H1 (cell line): Measurements from ENCODE around the gene NCK1. TPM values are rescaled to one million over a fixed set of nuclear protein-coding genes. Genes with fewer than 3 reads are reported as not detected.

Experiments used
- CTCF ChIA-PET: fragments of 300-600 bp; sonication (Branson Sonifier 250); formaldehyde crosslinking; loops from one replicate; lab custom pipeline; 2021; ENCODE audit not compliant: partially characterized antibody; lab: Charles Lee
- POLR2A ChIA-PET: fragments of 300-600 bp; sonication (Branson Sonifier 250); formaldehyde crosslinking; loops from one replicate; lab custom pipeline; 2021; ENCODE audit warnings: inconsistent platforms; ENCODE audit not compliant: partially characterized antibody; lab: Charles Lee
- DNase-seq, 2 experiments: peaks; one replicate each; pipeline versions ENCODE4 v3.0.0 to v3.0.0-alpha.2; 2010 to 2022; ENCODE audit warnings: low spot score in 2 of 2, low read depth in 1 of 2, mixed read lengths in 1 of 2
- FAIRE-seq: peaks from 2 replicates; lab custom pipeline; 2011; peaks lifted over from hg19 to GRCh38; lab: Jason Lieb, UNC
- H2AFZ ChIP-seq: 2 replicates; pipeline ENCODE4 v1.8.1; 2012; ENCODE audit warnings: low read length, inconsistent platforms
- H2AK5ac ChIP-seq: 2 replicates; pipeline ENCODE4 v1.6.1; 2013; ENCODE audit warnings: low read depth, low read length
- H2BK120ac ChIP-seq: replicated peaks from 2 replicates; pipeline ENCODE3; 2013; ENCODE audit warnings: low read depth, low read length, inconsistent platforms
- H2BK12ac ChIP-seq: 2 replicates; pipeline ENCODE4 v1.6.1; 2013; ENCODE audit warnings: low read depth, low read length
- H2BK15ac ChIP-seq: 2 replicates; pipeline ENCODE4 v1.6.1; 2013; ENCODE audit warnings: low read length
- H2BK20ac ChIP-seq: 2 replicates; pipeline ENCODE4 v1.6.1; 2013; ENCODE audit warnings: low read length
- H2BK5ac ChIP-seq: 2 replicates; pipeline ENCODE4 v1.6.1; 2013; ENCODE audit warnings: low read depth, low read length
- H3K14ac ChIP-seq: 2 replicates; pipeline ENCODE4 v1.6.1; 2013; ENCODE audit warnings: inconsistent platforms; ENCODE audit not compliant: insufficient read length
- H3K18ac ChIP-seq: 2 replicates; pipeline ENCODE4 v1.6.1; 2013; ENCODE audit warnings: low read length; ENCODE audit errors: extremely low read depth
- H3K23ac ChIP-seq: 2 replicates; pipeline ENCODE4 v1.6.1; 2013; ENCODE audit warnings: inconsistent platforms; ENCODE audit not compliant: insufficient read length
- H3K23me2 ChIP-seq: 2 replicates; pipeline ENCODE4 v1.6.1; 2013; ENCODE audit warnings: low read depth, low read length
- H3K27ac ChIP-seq: 2 replicates; pipeline ENCODE4 v1.6.1; 2011; ENCODE audit warnings: low read depth, low read length, inconsistent platforms
- H3K27me3 ChIP-seq, 4 experiments: replicated peaks in 1 of 4; 1 replicate in 1 of 4; 2 replicates in 3 of 4; pipeline versions ENCODE4 v1.6.1 to v1.8.1; 2011 to 2013; ENCODE audit warnings: low read length in 3 of 4, mild to moderate bottlenecking in 3 of 4, inconsistent platforms in 2 of 4, mixed read lengths in 2 of 4, moderate library complexity in 1 of 4; ENCODE audit not compliant: control insufficient read depth in 3 of 4, insufficient read depth in 3 of 4; ENCODE audit errors: extremely low read depth in 1 of 4
- H3K36me3 ChIP-seq, 4 experiments: 2 replicates each; pipeline versions ENCODE4 v1.6.1 to v1.8.1; 2011 to 2013; ENCODE audit warnings: mild to moderate bottlenecking in 4 of 4, low read length in 3 of 4, moderate library complexity in 2 of 4, control low read depth in 1 of 4, inconsistent platforms in 1 of 4; ENCODE audit not compliant: insufficient read depth in 4 of 4, control insufficient read depth in 2 of 4
- H3K4ac ChIP-seq: replicated peaks from 2 replicates; pipeline ENCODE3; 2013; ENCODE audit warnings: low read length, low read depth, mixed read lengths, inconsistent platforms; ENCODE audit not compliant: insufficient read length
- H3K4me1 ChIP-seq, 4 experiments: replicated peaks in 1 of 4; 1 replicate in 1 of 4; 2 replicates in 3 of 4; pipeline versions ENCODE4 v1.6.1 to v1.8.1; 2011 to 2013; ENCODE audit warnings: low read length in 3 of 4, inconsistent platforms in 2 of 4, mixed read lengths in 1 of 4; ENCODE audit not compliant: insufficient read depth in 4 of 4, control insufficient read depth in 3 of 4
- H3K4me2 ChIP-seq, 2 experiments: 2 replicates each; pipeline versions ENCODE4 v1.6.1 to v1.8.1; 2011 to 2013; ENCODE audit warnings: low read depth in 2 of 2, low read length in 2 of 2, control low read depth in 1 of 2, inconsistent platforms in 1 of 2, mild to moderate bottlenecking in 1 of 2; ENCODE audit not compliant: insufficient read depth in 1 of 2
- H3K4me3 ChIP-seq, 4 experiments: fragments of 200-600, 300-600 bp in 1 of 4; sonication (generic), shearing (Covaris generic), sonication (Bioruptor Twin) in 1 of 4; 2 replicates each; pipeline versions ENCODE4 v1.5.1 to v1.8.1; 2011 to 2016; ENCODE audit warnings: low read length in 4 of 4, low read depth in 3 of 4, control low read depth in 2 of 4, inconsistent platforms in 2 of 4, mild to moderate bottlenecking in 2 of 4, mixed read lengths in 1 of 4, moderate library complexity in 1 of 4; ENCODE audit not compliant: insufficient read depth in 2 of 4; ENCODE audit errors: extremely low read depth in 1 of 4
- H3K56ac ChIP-seq: replicated peaks from 2 replicates; pipeline ENCODE3; 2013; ENCODE audit warnings: low read depth, mild to moderate bottlenecking, mixed read lengths, low read length, inconsistent platforms; ENCODE audit not compliant: insufficient read length
- H3K79me1 ChIP-seq: 2 replicates; pipeline ENCODE4 v1.6.1; 2013; ENCODE audit warnings: low read depth, low read length, control low read depth
- H3K79me2 ChIP-seq, 2 experiments: 2 replicates each; pipeline versions ENCODE4 v1.6.1 to v1.8.1; 2012 to 2013; ENCODE audit warnings: low read length in 2 of 2, mild to moderate bottlenecking in 2 of 2, inconsistent platforms in 1 of 2; ENCODE audit not compliant: insufficient read depth in 2 of 2, control insufficient read depth in 1 of 2
- H3K9ac ChIP-seq, 4 experiments: replicated peaks in 1 of 4; 1 replicate in 1 of 4; 2 replicates in 3 of 4; pipeline versions ENCODE4 v1.6.1 to v1.8.1; 2011 to 2013; ENCODE audit warnings: low read depth in 3 of 4, low read length in 3 of 4, control low read depth in 2 of 4, mild to moderate bottlenecking in 2 of 4, moderate library complexity in 2 of 4, inconsistent platforms in 1 of 4; ENCODE audit errors: extremely low read depth in 1 of 4
- H3K9me3 ChIP-seq, 2 experiments: 2 replicates each; pipeline versions ENCODE4 v1.6.1 to v1.8.1; 2012 to 2013; ENCODE audit warnings: mild to moderate bottlenecking in 2 of 2, moderate library complexity in 2 of 2, control low read depth in 1 of 2, inconsistent platforms in 1 of 2, low read depth in 1 of 2, low read length in 1 of 2, mixed read lengths in 1 of 2; ENCODE audit not compliant: insufficient read depth in 2 of 2
- H4K20me1 ChIP-seq, 2 experiments: replicated peaks in 1 of 2; 2 replicates each; pipeline versions ENCODE3 to v1.8.1; 2011 to 2013; ENCODE audit warnings: inconsistent platforms in 2 of 2, low read length in 2 of 2, mild to moderate bottlenecking in 1 of 2; ENCODE audit not compliant: insufficient read depth in 2 of 2, control insufficient read depth in 1 of 2
- H4K5ac ChIP-seq: 2 replicates; pipeline ENCODE4 v1.6.1; 2013; ENCODE audit warnings: low read length, low read depth, mixed read lengths, inconsistent platforms; ENCODE audit not compliant: insufficient read length
- H4K8ac ChIP-seq: 2 replicates; pipeline ENCODE4 v1.8.0; 2013; ENCODE audit warnings: mild to moderate bottlenecking, moderate library complexity, low read length, inconsistent platforms; ENCODE audit not compliant: insufficient read depth; ENCODE audit errors: extremely low read depth
- H4K91ac ChIP-seq: replicated peaks from 2 replicates; pipeline ENCODE3; 2013; ENCODE audit warnings: low read length, mixed read lengths, inconsistent platforms; ENCODE audit not compliant: insufficient read length
- ASH2L ChIP-seq: fragments of 200-600, 300-600 bp; sonication (generic); IDR thresholded peaks from one replicate; pipeline ENCODE4 v1.7.1; 2017; ENCODE audit warnings: low read length
- CBX8 ChIP-seq: fragments of 300-800, 300-1000 bp; sonication (generic); IDR thresholded peaks from 2 replicates; pipeline ENCODE4 v1.7.1; 2016; ENCODE audit warnings: low read depth, low read length, borderline replicate concordance
- MAFK ChIP-seq: IDR thresholded peaks from 2 replicates; pipeline ENCODE4 v1.6.1; 2012; ENCODE audit warnings: low read depth, mild to moderate bottlenecking, improper control_type of control experiment, low read length
- POLR2AphosphoS5 ChIP-seq: IDR thresholded peaks from 2 replicates; pipeline ENCODE4 v1.6.1; 2011; ENCODE audit warnings: low read depth, low read length
- SIX5 ChIP-seq: IDR thresholded peaks from 2 replicates; pipeline ENCODE4 v1.6.1; 2011; ENCODE audit warnings: mild to moderate bottlenecking, low read depth, low read length
- SRF ChIP-seq: IDR thresholded peaks from 2 replicates; pipeline ENCODE4 v1.6.1; 2011; ENCODE audit warnings: mild to moderate bottlenecking, low read depth, low read length, moderate library complexity
- TCF12 ChIP-seq: IDR thresholded peaks from 2 replicates; pipeline ENCODE4 v1.6.1; 2011; ENCODE audit warnings: low read depth, mild to moderate bottlenecking, low read length
- ZNF274 ChIP-seq: IDR thresholded peaks from 2 replicates; pipeline ENCODE4 v1.7.0; 2012; ENCODE audit warnings: low read length, borderline replicate concordance; ENCODE audit errors: extremely low read depth
- WGBS, 2 experiments: shearing (Covaris generic) in 1 of 2; methylation state at CpG; one replicate each; pipeline versions ENCODE4 v1.1.6 to v1.1.7; 2013 to 2015; ENCODE audit warnings: low lambda C conversion rate in 2 of 2, mixed read lengths in 2 of 2, inconsistent platforms in 1 of 2, low coverage in 1 of 2, missing lambda C conversion rate in 1 of 2; ENCODE audit not compliant: insufficient replicate concordance in 2 of 2, insufficient coverage in 1 of 2, insufficient read length in 1 of 2; ENCODE audit errors: extremely low coverage in 1 of 2, missing lambda C conversion rate in 1 of 2; 5-methylcytosine and 5-hydroxymethylcytosine counted together
- long read RNA-seq, 2 experiments: library from RNA in 1 of 2; library from capped mRNA in 1 of 2; stranded (forward); transcript quantifications; one replicate each; pipeline ENCODE4 v2.0.0, GENCODE V29; 2021; ENCODE audit warnings: inconsistent platforms in 1 of 2
- polyA minus RNA-seq, 3 experiments: library from RNA; depleted of rRNA, polyadenylated mRNA; stranded (reverse); fragments of >200 nt; gene quantifications; 1 replicate in 2 of 3; 2 replicates in 1 of 3; pipeline ENCODE4 v1.2.3, GENCODE V29; 2011
- polyA plus RNA-seq, 7 experiments: library from polyadenylated mRNA; depleted of rRNA in 3 of 7; stranded (reverse) in 5 of 7; unstranded in 2 of 7; fragments of >200 nt in 5 of 7; fragments of 200-250 nt in 2 of 7; gene quantifications; 1 replicate in 5 of 7; 2 replicates in 1 of 7; 4 replicates in 1 of 7; pipeline versions ENCODE4 v1.2.1 to v1.2.3, GENCODE V29; 2011 to 2013; ENCODE audit warnings: missing spikeins in 2 of 7, mixed read lengths in 2 of 7
- total RNA-seq: library from RNA; stranded (reverse); fragmentation: NEBNext Ultra II Directional; extraction: Animal tissue kit (Norgen Biotek cat#: 25700); gene quantifications from 2 replicates; pipeline ENCODE4 v1.2.1, GENCODE V29; 2021

NCK1 gene
- total RNA-seq (28.5 and 28.7 TPM in 2 replicates), polyA plus RNA-seq (2011; rRNA removed) (5.1 and 10.0 TPM in 2 replicates), polyA minus RNA-seq (2011; rRNA and poly(A)+ RNA removed) (18.7 and 22.4 TPM in 2 replicates)
- polyA plus RNA-seq (2011; cell fraction: cytosol; rRNA removed) = 14.8 TPM
- 2.0 TPM for polyA plus RNA-seq (2011; cell fraction: nucleus; rRNA removed)
- polyA plus RNA-seq (2012, experiment 1 of 2) = 13.8 to 27.7 TPM (median 18.4 TPM) in 4 replicates
- polyA plus RNA-seq (2012, experiment 2 of 2) = 1.8 TPM
- 18.5 TPM for polyA plus RNA-seq (2013, experiment 1 of 2)
- polyA plus RNA-seq (2013, experiment 2 of 2) = 20.6 TPM
- 17.5 TPM for polyA minus RNA-seq (2011; cell fraction: cytosol; rRNA and poly(A)+ RNA removed)
- 24.4 TPM for polyA minus RNA-seq (2011; cell fraction: nucleus; rRNA and poly(A)+ RNA removed)
- long read RNA-seq, experiment 1, transcript NCK1-201 (4 exons, 1,937 nt) = major isoform, 11 of 25 reads
- long read RNA-seq, experiment 1, transcript NCK1-207 (4 exons, 1,971 nt) = minor isoform, 7 of 25 reads
- long read RNA-seq, experiment 1, partial matches to known transcripts = 4 of 25 reads
- long read RNA-seq, experiment 1, other reads (novel, unspliced or antisense) = 3 of 25 reads
- long read RNA-seq, experiment 2, transcript NCK1-201 (4 exons, 1,937 nt) = major isoform, 41 of 116 reads
- long read RNA-seq, experiment 2, transcript NCK1-207 (4 exons, 1,971 nt) = minor isoform, 17 of 116 reads
- long read RNA-seq, experiment 2, partial matches to known transcripts = 50 of 116 reads
- long read RNA-seq, experiment 2, other reads (novel, unspliced or antisense) = 6 of 116 reads

GRCh38 chr3:136861890-136862616 is at the start of gene NCK1:
NCK1 (plus strand) TSS chr3:136862208; CDS start chr3:136928002, 65,794 bp downstream.
- Histone ChIP-seq H4K91ac (peak within 1 kb of the TSS; percentile 99), H3K27me3 (no peaks in the 10 kb centered on the region), H3K79me2 (peaks cover 0 to 65% of the 10 kb centered on the region in 2 experiments; a peak in 2 of 4 replicates), H4K20me1 (peaks cover 3% of the 10 kb centered on the region in 2 experiments), H3K27ac (peak within 1 kb of the TSS; percentile 70), H2BK120ac (peak within 1 kb of the TSS; percentile 78), H3K9me3 (no peaks in the 10 kb centered on the region), H4K5ac (peak within 1 kb of the TSS; percentile 92), H3K4ac (peak within 1 kb of the TSS; percentile 97), H3K14ac (no peak within 1 kb of the TSS), H4K8ac (no peak within 1 kb of the TSS), H3K36me3 (peaks cover 0 to 3% (median 1%) of the 10 kb centered on the region in 4 experiments; a peak in 3 of 8 replicates), H3K4me3 (peak within 1 kb of the TSS; percentile 61 to 88 (median 84)), H2AK5ac (no peak within 1 kb of the TSS), H3K4me1 (peaks cover 0 to 9% (median 1%) of the 10 kb centered on the region in 4 experiments; a peak in 3 of 7 replicates), H3K4me2 (peak within 1 kb of the TSS; percentile 76 to 97), H3K79me1 (no peaks in the 10 kb centered on the region), H3K23ac (no peak within 1 kb of the TSS), H2AFZ (peak within 1 kb of the TSS; percentile 14; the same call in 1 of the 2 replicates), H2BK20ac (no peak within 1 kb of the TSS; the same call in 1 of the 2 replicates), H2BK15ac (no peak within 1 kb of the TSS), H2BK5ac (peak within 1 kb of the TSS; percentile 97), H3K56ac (peak within 1 kb of the TSS; percentile 89), H3K9ac (peak within 1 kb of the TSS; percentile 53 to 76 (median 68)), H3K18ac (peak within 1 kb of the TSS; percentile 91), H3K23me2 (peaks cover 11% of the 10 kb centered on the region), H2BK12ac (peak within 1 kb of the TSS; percentile 75; the same call in 1 of the 2 replicates)
- DNase-seq (peak; percentile 91 to 94), FAIRE-seq (no peak)
- 1% methylated on average over 54 of the region's 67 CpGs; no CpG with 5 or more reads in 1 of the 2 experiments for WGBS, 2 experiments
- CTCF ChIA-PET = interaction anchor here (0.9 to 3.5 kb wide), 4 partner anchors 8 to 109 kb away, joined by 3 to 11 read pairs (median 6); partner anchors contain the start of gene STAG1
- POLR2A ChIA-PET = interaction anchor here (0.9 to 5.8 kb wide), 15 partner anchors 10 to 110 kb away, joined by 3 to 39 read pairs (median 4); partner anchors contain the start of genes SLC35G2 and STAG1
- TF ChIP-seq TCF12 (no peak), ZNF274 (no peak), POLR2AphosphoS5 (peak; percentile 75), CBX8 (no peak), ASH2L (peak; percentile 88), SIX5 (no peak), MAFK (no peak), SRF (no peak)
